Measurements from ENCODE around the gene CYB5R2. TPM values are rescaled to one million over a fixed set of nuclear protein-coding genes. Genes with fewer than 3 reads are reported as not detected.
"Not testable (repeated sequence)": the region's sequence is repeated elsewhere in the genome, so short reads cannot be mapped to it uniquely, and the experiment has no call there.

Gene CYB5R2
- total and polyA plus RNA-seq, 4 donors: 0.19 to 3.7 (median 2.0) TPM

- H3K9me3 ChIP-seq (ENCODE audit: control insufficient read depth in 4 of 4, low read length in 3 of 4): no peaks in the 10 kb centered on the region
- H3K4me3 ChIP-seq (ENCODE audit: low read depth in 1 of 3, low read length in 3 of 3): no peak overlapping the region
- peaks cover 0 to 8% (median 2%) of the 10 kb centered on the region in 4 donors for H3K36me3 ChIP-seq (ENCODE audit: control insufficient read depth in 4 of 4, insufficient read depth in 3 of 4, low read depth in 1 of 4, low read length in 3 of 4)
- no peak overlapping the region for H3K27ac ChIP-seq (ENCODE audit: low read depth in 1 of 2, low read length in 2 of 2)
- H3K9ac ChIP-seq (ENCODE audit: low read depth in 1 of 2, low read length in 2 of 2): no peak overlapping the region
- TF ChIP-seq JUND (IDR thresholded peaks at IDR 0.05): no peak
- peak; percentile 87 for TF ChIP-seq CTCF (IDR thresholded peaks at IDR 0.05; ENCODE audit: low read depth, low read length, missing input control)
- TF ChIP-seq RAD21 (IDR thresholded peaks at IDR 0.05): peak; percentile 92 to 98
- 47% methylated on average over 20 of the region's 20 CpGs for WGBS
- DNase-seq (ENCODE audit: low spot score): peak; percentile 73
- no peaks in the 10 kb centered on the region for H3K27me3 ChIP-seq (ENCODE audit: control insufficient read depth in 4 of 4, insufficient read depth in 4 of 4, low read length in 3 of 4)
- H3K4me1 ChIP-seq (ENCODE audit: control insufficient read depth in 4 of 4, insufficient read depth in 4 of 4, low read length in 3 of 4): peaks cover 0 to 4% (median 0%) of the 10 kb centered on the region in 4 donors
Observed at GRCh38 chr11:7665473-7666291, 7.6 kb downstream of the CYB5R2 start.

- no peak overlapping the region for H3K4me3 ChIP-seq (ENCODE audit: low read depth in 1 of 3, low read length in 3 of 3)
- no peak for DNase-seq (ENCODE audit: low spot score)
- H3K27ac ChIP-seq (ENCODE audit: low read depth in 1 of 2, low read length in 2 of 2): no peak overlapping the region
- WGBS: 78% methylated on average over 6 of the region's 6 CpGs
- H3K36me3 ChIP-seq (ENCODE audit: control insufficient read depth in 4 of 4, insufficient read depth in 3 of 4, low read depth in 1 of 4, low read length in 3 of 4): peaks cover 0 to 8% (median 2%) of the 10 kb centered on the region in 4 donors
- no peak for TF ChIP-seq REST (IDR thresholded peaks at IDR 0.05)
- TF ChIP-seq RAD21 (IDR thresholded peaks at IDR 0.05): no peak
- TF ChIP-seq ZBTB33 (IDR thresholded peaks at IDR 0.05): no peak
- no peak for TF ChIP-seq RXRA (IDR thresholded peaks at IDR 0.05)
- TF ChIP-seq YY1 (IDR thresholded peaks at IDR 0.05): no peak
- TF ChIP-seq JUND (IDR thresholded peaks at IDR 0.05): no peak
- no peak for TF ChIP-seq GABPA (IDR thresholded peaks at IDR 0.05 in 1 of 2, conservative IDR thresholded peaks at IDR 0.05 in 1 of 2)
- no peak for TF ChIP-seq MAX (IDR thresholded peaks at IDR 0.05)
- TF ChIP-seq TAF1 (conservative IDR thresholded peaks at IDR 0.05): no peak
- no peak for TF ChIP-seq CTCF (IDR thresholded peaks at IDR 0.05; ENCODE audit: low read depth, low read length, missing input control)
- no peak for TF ChIP-seq FOXA2 (IDR thresholded peaks at IDR 0.05)
- TF ChIP-seq HNF4A (conservative IDR thresholded peaks at IDR 0.05): no peak
- no peak for TF ChIP-seq FOXA1 (IDR thresholded peaks at IDR 0.05)
- no peak for TF ChIP-seq SP1 (IDR thresholded peaks at IDR 0.05)
- H3K9me3 ChIP-seq (ENCODE audit: control insufficient read depth in 4 of 4, low read length in 3 of 4): no peaks in the 10 kb centered on the region
- no peak overlapping the region for H3K9ac ChIP-seq (ENCODE audit: low read depth in 1 of 2, low read length in 2 of 2)
- no peaks in the 10 kb centered on the region for H3K27me3 ChIP-seq (ENCODE audit: control insufficient read depth in 4 of 4, insufficient read depth in 4 of 4, low read length in 3 of 4)
- H3K4me1 ChIP-seq (ENCODE audit: control insufficient read depth in 4 of 4, insufficient read depth in 4 of 4, low read length in 3 of 4): peaks cover 0 to 4% (median 0%) of the 10 kb centered on the region in 4 donors
Observed at GRCh38 chr11:7664867-7665266, 8.4 kb downstream of the CYB5R2 start.

- not testable (repeated sequence) for H3K27ac ChIP-seq (ENCODE audit: low read depth in 1 of 2, low read length in 2 of 2); H3K9me3 ChIP-seq (ENCODE audit: control insufficient read depth in 4 of 4, low read length in 3 of 4); H3K4me3 ChIP-seq (ENCODE audit: low read depth in 1 of 3, low read length in 3 of 3); H3K4me1 ChIP-seq (ENCODE audit: control insufficient read depth in 4 of 4, insufficient read depth in 4 of 4, low read length in 3 of 4); H3K27me3 ChIP-seq (ENCODE audit: control insufficient read depth in 4 of 4, insufficient read depth in 4 of 4, low read length in 3 of 4); DNase-seq (ENCODE audit: low spot score); H3K36me3 ChIP-seq (ENCODE audit: control insufficient read depth in 4 of 4, insufficient read depth in 3 of 4, low read depth in 1 of 4, low read length in 3 of 4); H3K9ac ChIP-seq (ENCODE audit: low read depth in 1 of 2, low read length in 2 of 2)
- WGBS: 67% methylated on average over 8 of the region's 16 CpGs
Observed at GRCh38 chr11:7663531-7663930, 9.8 kb downstream of the CYB5R2 start.
